ENCODE measurements around the gene CRACR2B. TPM values are rescaled to one million over a fixed set of nuclear protein-coding genes. Genes with fewer than 3 reads are reported as not detected.
A peak's percentile ranks its signal among the peaks of the same experiment; 100 is the strongest.

CRACR2B gene
- total RNA-seq, 1 experiment from 2014 or later: 132 TPM

DNA sequence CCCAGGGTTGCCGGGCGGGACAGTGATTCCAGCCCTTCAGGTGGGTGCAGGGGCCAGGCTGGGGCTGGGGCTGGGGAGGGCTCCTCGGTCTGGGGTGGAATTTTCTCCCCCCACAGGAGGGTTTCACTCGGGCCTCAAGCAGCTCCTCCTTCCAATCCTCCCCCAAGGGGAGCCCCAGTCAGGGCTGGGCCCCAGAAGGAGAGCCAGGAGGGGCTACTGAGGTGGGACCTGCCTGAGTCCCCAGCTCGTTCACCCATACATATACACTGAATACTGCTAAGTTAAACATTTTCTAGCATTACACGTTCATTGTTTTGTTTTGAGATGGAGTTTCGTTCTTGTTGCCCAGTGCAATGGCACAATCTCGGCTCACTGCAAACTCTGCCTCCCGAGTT lies 1.5 kb upstream of the CRACR2B start:
- H3K27me3 ChIP-seq (ENCODE audit: control insufficient read depth, insufficient read depth, low read length): no peaks in the 10 kb centered on the region

DNA sequence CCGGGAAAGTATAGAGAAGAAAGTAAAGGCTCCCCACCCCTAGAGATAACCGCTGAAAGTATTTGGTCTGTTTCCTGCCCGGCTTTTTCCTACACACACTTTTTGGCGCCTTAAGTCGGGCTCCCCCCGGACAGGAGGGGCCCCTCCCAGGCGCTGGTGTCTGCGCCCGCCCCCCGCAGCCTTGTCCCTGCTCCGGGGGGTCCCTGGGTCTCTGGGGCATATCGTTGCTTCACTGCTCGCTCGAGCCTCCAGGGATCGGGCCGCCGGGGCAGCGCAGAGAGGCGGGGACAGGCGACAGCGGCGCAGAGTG lies 928 bp upstream of the CRACR2B start:
- no peaks in the 10 kb centered on the region for H3K27me3 ChIP-seq (ENCODE audit: control insufficient read depth, insufficient read depth, low read length)
- 0 out of 2 replicates have a peak, but pooled peaks have one; percentile 0 for ATAC-seq
- TF ChIP-seq POLR2AphosphoS5 (IDR thresholded peaks at IDR 0.05; ENCODE audit: low read depth, low read length) (no peak), SIN3A (IDR thresholded peaks at IDR 0.05; ENCODE audit: borderline replicate concordance, insufficient read depth, low read depth, low read length) (no peak), TCF7L2 (IDR thresholded peaks at IDR 0.05; ENCODE audit: low read depth, low read length) (no peak)
- TF ChIP-seq, protein P1, sequence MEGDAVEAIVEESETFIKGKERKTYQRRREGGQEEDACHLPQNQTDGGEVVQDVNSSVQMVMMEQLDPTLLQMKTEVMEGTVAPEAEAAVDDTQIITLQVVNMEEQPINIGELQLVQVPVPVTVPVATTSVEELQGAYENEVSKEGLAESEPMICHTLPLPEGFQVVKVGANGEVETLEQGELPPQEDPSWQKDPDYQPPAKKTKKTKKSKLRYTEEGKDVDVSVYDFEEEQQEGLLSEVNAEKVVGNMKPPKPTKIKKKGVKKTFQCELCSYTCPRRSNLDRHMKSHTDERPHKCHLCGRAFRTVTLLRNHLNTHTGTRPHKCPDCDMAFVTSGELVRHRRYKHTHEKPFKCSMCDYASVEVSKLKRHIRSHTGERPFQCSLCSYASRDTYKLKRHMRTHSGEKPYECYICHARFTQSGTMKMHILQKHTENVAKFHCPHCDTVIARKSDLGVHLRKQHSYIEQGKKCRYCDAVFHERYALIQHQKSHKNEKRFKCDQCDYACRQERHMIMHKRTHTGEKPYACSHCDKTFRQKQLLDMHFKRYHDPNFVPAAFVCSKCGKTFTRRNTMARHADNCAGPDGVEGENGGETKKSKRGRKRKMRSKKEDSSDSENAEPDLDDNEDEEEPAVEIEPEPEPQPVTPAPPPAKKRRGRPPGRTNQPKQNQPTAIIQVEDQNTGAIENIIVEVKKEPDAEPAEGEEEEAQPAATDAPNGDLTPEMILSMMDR (IDR thresholded peaks at IDR 0.05): no peak
- TF ChIP-seq, protein P2, sequence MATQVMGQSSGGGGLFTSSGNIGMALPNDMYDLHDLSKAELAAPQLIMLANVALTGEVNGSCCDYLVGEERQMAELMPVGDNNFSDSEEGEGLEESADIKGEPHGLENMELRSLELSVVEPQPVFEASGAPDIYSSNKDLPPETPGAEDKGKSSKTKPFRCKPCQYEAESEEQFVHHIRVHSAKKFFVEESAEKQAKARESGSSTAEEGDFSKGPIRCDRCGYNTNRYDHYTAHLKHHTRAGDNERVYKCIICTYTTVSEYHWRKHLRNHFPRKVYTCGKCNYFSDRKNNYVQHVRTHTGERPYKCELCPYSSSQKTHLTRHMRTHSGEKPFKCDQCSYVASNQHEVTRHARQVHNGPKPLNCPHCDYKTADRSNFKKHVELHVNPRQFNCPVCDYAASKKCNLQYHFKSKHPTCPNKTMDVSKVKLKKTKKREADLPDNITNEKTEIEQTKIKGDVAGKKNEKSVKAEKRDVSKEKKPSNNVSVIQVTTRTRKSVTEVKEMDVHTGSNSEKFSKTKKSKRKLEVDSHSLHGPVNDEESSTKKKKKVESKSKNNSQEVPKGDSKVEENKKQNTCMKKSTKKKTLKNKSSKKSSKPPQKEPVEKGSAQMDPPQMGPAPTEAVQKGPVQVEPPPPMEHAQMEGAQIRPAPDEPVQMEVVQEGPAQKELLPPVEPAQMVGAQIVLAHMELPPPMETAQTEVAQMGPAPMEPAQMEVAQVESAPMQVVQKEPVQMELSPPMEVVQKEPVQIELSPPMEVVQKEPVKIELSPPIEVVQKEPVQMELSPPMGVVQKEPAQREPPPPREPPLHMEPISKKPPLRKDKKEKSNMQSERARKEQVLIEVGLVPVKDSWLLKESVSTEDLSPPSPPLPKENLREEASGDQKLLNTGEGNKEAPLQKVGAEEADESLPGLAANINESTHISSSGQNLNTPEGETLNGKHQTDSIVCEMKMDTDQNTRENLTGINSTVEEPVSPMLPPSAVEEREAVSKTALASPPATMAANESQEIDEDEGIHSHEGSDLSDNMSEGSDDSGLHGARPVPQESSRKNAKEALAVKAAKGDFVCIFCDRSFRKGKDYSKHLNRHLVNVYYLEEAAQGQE (IDR thresholded peaks at IDR 0.05; ENCODE audit: insufficient read depth in 1 of 2, low read depth in 2 of 2, low read length in 1 of 2): no peak

More for the DNA sequence above, 1.5 kb upstream of the CRACR2B start:
- POLR2A ChIA-PET: interaction anchor here (0.5 kb wide), 1 partner anchor 261 kb away, joined by 3 read pairs; no protein-coding TSS in a partner anchor
- ATAC-seq (no peak), DNase-seq (ENCODE audit: low read depth, low spot score) (no peak)
- Histone ChIP-seq H3K9me3 (ENCODE audit: control insufficient read depth, insufficient read depth, low read depth, low read length) (no peaks in the 10 kb centered on the region), H3K4me1 (ENCODE audit: control insufficient read depth, insufficient read depth, low read length) (peaks cover 64% of the 10 kb centered on the region), H3K4me3 (ENCODE audit: low read depth in 2 of 2, low read length in 2 of 2) (peak overlapping the region; percentile 44 to 55; a peak in 3 of 4 replicates), H3K27ac (ENCODE audit: low read length) (peak overlapping the region; percentile 90), H3K36me3 (ENCODE audit: control insufficient read depth, insufficient read depth, low read length) (0 out of 2 replicates have a peak, but pooled peaks cover 2% of the 10 kb centered on the region)
- CTCF ChIA-PET: interaction anchor here (0.6 to 1.1 kb wide), 3 partner anchors 9 to 21 kb away, joined by 3 to 8 read pairs (median 5); no protein-coding TSS in a partner anchor
- in situ Hi-C loops (cut with HindIII; ENCODE audit: low pct_unique_long_range_greater_than_20kb, low sequenced_read_pairs): no loop called here
- no peak for TF ChIP-seq POLR2AphosphoS5 (IDR thresholded peaks at IDR 0.05; ENCODE audit: low read depth, low read length)
- TF ChIP-seq SIN3A (IDR thresholded peaks at IDR 0.05; ENCODE audit: borderline replicate concordance, insufficient read depth, low read depth, low read length): no peak
- TF ChIP-seq, protein P1 (IDR thresholded peaks at IDR 0.05): no peak
- TF ChIP-seq, protein P2 (IDR thresholded peaks at IDR 0.05; ENCODE audit: insufficient read depth in 1 of 2, low read depth in 2 of 2, low read length in 1 of 2): no peak
- no peak for TF ChIP-seq TCF7L2 (IDR thresholded peaks at IDR 0.05; ENCODE audit: low read depth, low read length)
- no TSS peak for BruUV-seq (replicated peaks)
- intact Hi-C loops (cut with micrococcal nuclease; ENCODE audit: unreplicated experiment): no loop called here

More for the DNA sequence above, 928 bp upstream of the CRACR2B start:
- POLR2A ChIA-PET: no interaction called here
- H3K9me3 ChIP-seq (ENCODE audit: control insufficient read depth, insufficient read depth, low read depth, low read length): no peaks in the 10 kb centered on the region
- peak overlapping the region; percentile 90 for H3K27ac ChIP-seq (ENCODE audit: low read length)
- DNase-seq (ENCODE audit: low read depth, low spot score): no peak
- peaks cover 62% of the 10 kb centered on the region for H3K4me1 ChIP-seq (ENCODE audit: control insufficient read depth, insufficient read depth, low read length)
- intact Hi-C loops (cut with micrococcal nuclease; ENCODE audit: unreplicated experiment): no loop called here
- 0 out of 2 replicates have a peak, but pooled peaks cover 2% of the 10 kb centered on the region for H3K36me3 ChIP-seq (ENCODE audit: control insufficient read depth, insufficient read depth, low read length)
- BruUV-seq (replicated peaks): no TSS peak
- peak overlapping the region; percentile 44 to 55 for H3K4me3 ChIP-seq (ENCODE audit: low read depth in 2 of 2, low read length in 2 of 2)
- CTCF ChIA-PET: no interaction called here
- in situ Hi-C loops (cut with HindIII; ENCODE audit: low pct_unique_long_range_greater_than_20kb, low sequenced_read_pairs): no loop called here

All from Panc1 (cell line).